H9 (cell line): ENCODE results near the gene CAPN3. TPM values are rescaled to one million over a fixed set of nuclear protein-coding genes. Genes with fewer than 3 reads are reported as not detected.

Experiments
- DNase-seq: peaks from one replicate; pipeline ENCODE4 v3.0.0-alpha.2; 2017
- H2AFZ ChIP-seq: one replicate; pipeline ENCODE4 v1.6.1; 2013; ENCODE audit warnings: mild to moderate bottlenecking, low read length, control low read depth, moderate library complexity
- H2AK5ac ChIP-seq: 2 replicates; pipeline ENCODE4 v1.6.1; 2013; ENCODE audit warnings: low read length, control low read depth, mixed read lengths; ENCODE audit not compliant: insufficient read length
- H2BK120ac ChIP-seq: one replicate; pipeline ENCODE4 v1.6.1; 2013; ENCODE audit warnings: low read depth, mild to moderate bottlenecking, low read length, control low read depth, inconsistent platforms; ENCODE audit not compliant: poor library complexity, severe bottlenecking
- H2BK12ac ChIP-seq: 2 replicates; pipeline ENCODE4 v1.6.1; 2013; ENCODE audit warnings: low read length, control low read depth, mixed read lengths, low read depth; ENCODE audit not compliant: insufficient read length
- H2BK15ac ChIP-seq: 2 replicates; pipeline ENCODE4 v1.6.1; 2013; ENCODE audit warnings: low read depth, low read length, control low read depth
- H2BK20ac ChIP-seq: one replicate; pipeline ENCODE4 v1.6.1; 2013; ENCODE audit warnings: low read depth, mild to moderate bottlenecking, low read length, control low read depth, inconsistent platforms; ENCODE audit not compliant: poor library complexity, severe bottlenecking
- H2BK5ac ChIP-seq: 2 replicates; pipeline ENCODE4 v1.6.1; 2013; ENCODE audit warnings: low read length, control low read depth, mixed read lengths; ENCODE audit not compliant: insufficient read length
- H3K14ac ChIP-seq: 2 replicates; pipeline ENCODE4 v1.6.1; 2013; ENCODE audit warnings: low read length, control low read depth; ENCODE audit not compliant: insufficient read depth
- H3K18ac ChIP-seq: 2 replicates; pipeline ENCODE4 v1.6.1; 2013; ENCODE audit warnings: low read depth, mild to moderate bottlenecking, mixed read lengths, low read length, control low read depth; ENCODE audit not compliant: insufficient read length
- H3K23ac ChIP-seq: 2 replicates; pipeline ENCODE4 v1.6.1; 2013; ENCODE audit warnings: low read length, control low read depth, mixed read lengths, low read depth; ENCODE audit not compliant: insufficient read length
- H3K23me2 ChIP-seq: 2 replicates; pipeline ENCODE4 v1.6.1; 2013; ENCODE audit warnings: low read depth, mild to moderate bottlenecking, mixed read lengths, low read length, control low read depth; ENCODE audit not compliant: insufficient read length, poor library complexity, severe bottlenecking
- H3K27ac ChIP-seq: 2 replicates; pipeline ENCODE4 v1.5.1; 2013; ENCODE audit warnings: low read length, control low read depth, mixed read lengths, low read depth; ENCODE audit not compliant: insufficient read length
- H3K27me3 ChIP-seq: 2 replicates; pipeline ENCODE4 v1.6.1; 2013; ENCODE audit warnings: low read length, control low read depth, inconsistent platforms; ENCODE audit not compliant: insufficient read depth
- H3K4ac ChIP-seq: 2 replicates; pipeline ENCODE4 v1.6.1; 2013; ENCODE audit warnings: low read depth, mild to moderate bottlenecking, control low read depth, inconsistent platforms, low read length, moderate library complexity
- H3K4me1 ChIP-seq: 2 replicates; pipeline ENCODE4 v1.6.1; 2013; ENCODE audit warnings: low read length, control low read depth, inconsistent platforms; ENCODE audit not compliant: insufficient read depth
- H3K4me2 ChIP-seq: 2 replicates; pipeline ENCODE4 v1.6.1; 2013; ENCODE audit warnings: low read length, control low read depth, mixed read lengths; ENCODE audit not compliant: insufficient read length, insufficient read depth
- H3K56ac ChIP-seq: 2 replicates; pipeline ENCODE4 v1.6.1; 2013; ENCODE audit warnings: low read depth, mild to moderate bottlenecking, mixed read lengths, low read length, control low read depth; ENCODE audit not compliant: insufficient read length
- H3K79me1 ChIP-seq: 2 replicates; pipeline ENCODE4 v1.6.1; 2013; ENCODE audit warnings: low read depth, mild to moderate bottlenecking, moderate library complexity, low read length, control low read depth, inconsistent platforms; ENCODE audit not compliant: insufficient read depth, poor library complexity, severe bottlenecking
- H3K79me2 ChIP-seq: 2 replicates; pipeline ENCODE4 v1.6.1; 2013; ENCODE audit warnings: low read length, control low read depth, inconsistent platforms; ENCODE audit not compliant: insufficient read depth
- H3K9ac ChIP-seq: 2 replicates; pipeline ENCODE4 v1.6.1; 2013; ENCODE audit warnings: low read length, control low read depth, mixed read lengths; ENCODE audit not compliant: insufficient read length; ENCODE audit errors: extremely low read depth
- H3K9me3 ChIP-seq: one replicate; pipeline ENCODE4 v1.6.1; 2013; ENCODE audit warnings: low read depth, low read length, inconsistent platforms; ENCODE audit not compliant: control insufficient read depth
- H3T11ph ChIP-seq: one replicate; pipeline ENCODE4 v1.6.1; 2013; ENCODE audit warnings: mild to moderate bottlenecking, low read length, control low read depth, inconsistent platforms
- H4K20me1 ChIP-seq: one replicate; pipeline ENCODE4 v1.6.1; 2013; ENCODE audit not compliant: control insufficient read depth, insufficient read length, insufficient read depth
- H4K5ac ChIP-seq: 2 replicates; pipeline ENCODE4 v1.6.1; 2013; ENCODE audit warnings: low read depth, mild to moderate bottlenecking, mixed read lengths, low read length, control low read depth; ENCODE audit not compliant: insufficient read length
- H4K8ac ChIP-seq: replicated peaks from 2 replicates; pipeline ENCODE4 v1.6.1; 2013; ENCODE audit warnings: low read length, control low read depth, mixed read lengths, low read depth; ENCODE audit not compliant: insufficient read length
- H4K91ac ChIP-seq: 2 replicates; pipeline ENCODE4 v1.6.1; 2013; ENCODE audit warnings: low read depth, mild to moderate bottlenecking, moderate library complexity, mixed read lengths, low read length, control low read depth; ENCODE audit not compliant: insufficient read length
- H3K27ac Mint-ChIP-seq, 3 experiments: 2 replicates in 2 of 3; 3 replicates in 1 of 3; pipeline ENCODE4 v1.8.0; 2020 to 2021; ENCODE audit warnings: mixed read lengths in 3 of 3, mild to moderate bottlenecking in 1 of 3, moderate library complexity in 1 of 3
- H3K27me3 Mint-ChIP-seq: 2 replicates; pipeline ENCODE4 v1.8.0; 2021; ENCODE audit warnings: low read depth, mild to moderate bottlenecking, moderate library complexity, mixed read lengths
- H3K36me3 Mint-ChIP-seq, 3 experiments: 2 replicates in 2 of 3; 3 replicates in 1 of 3; pipeline ENCODE4 v1.8.0; 2020 to 2021; ENCODE audit warnings: low read depth in 3 of 3, mixed read lengths in 3 of 3; ENCODE audit not compliant: insufficient read depth in 1 of 3
- H3K4me1 Mint-ChIP-seq, 2 experiments: 2 replicates each; pipeline ENCODE4 v1.8.0; 2020; ENCODE audit warnings: mixed read lengths in 2 of 2
- H3K4me3 Mint-ChIP-seq, 2 experiments: 2 replicates in 1 of 2; 3 replicates in 1 of 2; pipeline ENCODE4 v1.8.0; 2020 to 2021; ENCODE audit warnings: mild to moderate bottlenecking in 2 of 2, mixed read lengths in 2 of 2, moderate library complexity in 1 of 2
- H3K9me3 Mint-ChIP-seq, 2 experiments: 2 replicates in 1 of 2; 3 replicates in 1 of 2; pipeline ENCODE4 v1.8.0; 2020; ENCODE audit warnings: mild to moderate bottlenecking in 2 of 2, mixed read lengths in 2 of 2, moderate library complexity in 1 of 2
- WGBS: extraction: QIAGEN DNeasy Blood & Tissue Kit; methylation state at CpG from one replicate; pipeline ENCODE4 v1.1.7; 2013; ENCODE audit warnings: missing lambda C conversion rate, low lambda C conversion rate, mixed read lengths; ENCODE audit not compliant: insufficient read length; ENCODE audit errors: extremely low coverage; 5-methylcytosine and 5-hydroxymethylcytosine counted together
- total RNA-seq: library from RNA; stranded (reverse); gene quantifications from 2 replicates; pipeline ENCODE4 v1.2.1, GENCODE V29; 2021
- TF ChIP-seq, protein P1 (sequence below): fragments of 200-600 bp; sonication (generic); conservative IDR thresholded peaks from 3 replicates; pipeline ENCODE4 v1.8.0; 2021; ENCODE audit warnings: antibody characterized with exemption, mild to moderate bottlenecking

The CAPN3 gene
- total RNA-seq, 1 experiment from 2014 or later: 0.31 TPM

DNA sequence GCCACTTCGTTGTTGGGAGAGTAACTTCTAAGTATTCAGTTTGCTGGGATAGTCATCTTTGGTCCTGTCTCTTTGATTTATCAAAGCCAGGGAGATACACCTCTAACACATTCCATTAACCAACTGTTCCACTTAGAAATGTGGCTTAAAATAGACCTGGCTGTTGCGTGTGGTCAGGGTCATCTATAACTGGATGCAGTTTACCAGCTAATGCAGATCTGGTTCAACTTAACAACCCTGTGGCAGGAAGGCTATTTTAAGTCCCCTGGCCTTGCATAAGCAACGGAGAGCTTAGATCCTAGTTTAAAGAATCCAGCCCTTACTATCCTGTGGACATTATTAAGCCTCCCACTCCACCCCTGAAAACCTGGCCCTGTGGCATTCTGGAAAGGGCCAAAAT lies 28.1 kb upstream of the CAPN3 start:
- Histone ChIP-seq H3K23me2 (no peaks in the 10 kb centered on the region), H2AFZ (no peak overlapping the region), H2BK5ac (no peak overlapping the region), H3K23ac (no peak overlapping the region), H3K9ac (no peak overlapping the region), H4K20me1 (no peaks in the 10 kb centered on the region), H2BK12ac (no peak overlapping the region), H3T11ph (no peak overlapping the region), H4K8ac (no peak overlapping the region), H3K27me3 (no peaks in the 10 kb centered on the region), H3K14ac (no peak overlapping the region), H2BK15ac (no peak overlapping the region), H2BK120ac (no peak overlapping the region), H3K9me3 (no peaks in the 10 kb centered on the region), H2BK20ac (no peak overlapping the region), H3K18ac (no peak overlapping the region), H3K4ac (no peak overlapping the region), H3K4me2 (no peak overlapping the region), H3K27ac (no peak overlapping the region), H3K56ac (no peak overlapping the region), H3K79me1 (no peaks in the 10 kb centered on the region), H4K5ac (no peak overlapping the region), H3K4me1 (no peaks in the 10 kb centered on the region), H2AK5ac (no peak overlapping the region), H3K79me2 (no peaks in the 10 kb centered on the region), H4K91ac (no peak overlapping the region)
- Mint-ChIP-seq H3K27me3 (no peaks in the 10 kb centered on the region), H3K4me1 (0 out of 4 replicates have a peak, but pooled peaks cover 0 to 2% of the 10 kb centered on the region in 2 experiments), H3K27ac (no peak overlapping the region), H3K9me3 (peaks cover 9 to 12% of the 10 kb centered on the region in 2 experiments), H3K4me3 (no peak overlapping the region), H3K36me3 (peaks cover 7 to 12% (median 11%) of the 10 kb centered on the region in 3 experiments)
- TF ChIP-seq, protein P1, sequence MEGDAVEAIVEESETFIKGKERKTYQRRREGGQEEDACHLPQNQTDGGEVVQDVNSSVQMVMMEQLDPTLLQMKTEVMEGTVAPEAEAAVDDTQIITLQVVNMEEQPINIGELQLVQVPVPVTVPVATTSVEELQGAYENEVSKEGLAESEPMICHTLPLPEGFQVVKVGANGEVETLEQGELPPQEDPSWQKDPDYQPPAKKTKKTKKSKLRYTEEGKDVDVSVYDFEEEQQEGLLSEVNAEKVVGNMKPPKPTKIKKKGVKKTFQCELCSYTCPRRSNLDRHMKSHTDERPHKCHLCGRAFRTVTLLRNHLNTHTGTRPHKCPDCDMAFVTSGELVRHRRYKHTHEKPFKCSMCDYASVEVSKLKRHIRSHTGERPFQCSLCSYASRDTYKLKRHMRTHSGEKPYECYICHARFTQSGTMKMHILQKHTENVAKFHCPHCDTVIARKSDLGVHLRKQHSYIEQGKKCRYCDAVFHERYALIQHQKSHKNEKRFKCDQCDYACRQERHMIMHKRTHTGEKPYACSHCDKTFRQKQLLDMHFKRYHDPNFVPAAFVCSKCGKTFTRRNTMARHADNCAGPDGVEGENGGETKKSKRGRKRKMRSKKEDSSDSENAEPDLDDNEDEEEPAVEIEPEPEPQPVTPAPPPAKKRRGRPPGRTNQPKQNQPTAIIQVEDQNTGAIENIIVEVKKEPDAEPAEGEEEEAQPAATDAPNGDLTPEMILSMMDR: no peak
- WGBS: no CpG with 5 or more reads among the region's 3 CpGs
- no peak for DNase-seq
